Measurements from ENCODE around the gene RHBDD1. TPM values are rescaled to one million over a fixed set of nuclear protein-coding genes. Genes with fewer than 3 reads are reported as not detected.

The RHBDD1 gene
- total and polyA plus RNA-seq, 3 experiments from 2014 or later: 19.2 to 35.7 (median 32.8) TPM

- POLR2A ChIA-PET: no interaction called here
- H3K36me3 Mint-ChIP-seq: peaks cover 2 to 14% (median 12%) of the 10 kb centered on the region in 3 donors
- peak in 1 of 5 donors; percentile 30 for DNase-seq
Observed at GRCh38 chr2:226984750-226985582, 149.1 kb downstream of the RHBDD1 start.

DNA sequence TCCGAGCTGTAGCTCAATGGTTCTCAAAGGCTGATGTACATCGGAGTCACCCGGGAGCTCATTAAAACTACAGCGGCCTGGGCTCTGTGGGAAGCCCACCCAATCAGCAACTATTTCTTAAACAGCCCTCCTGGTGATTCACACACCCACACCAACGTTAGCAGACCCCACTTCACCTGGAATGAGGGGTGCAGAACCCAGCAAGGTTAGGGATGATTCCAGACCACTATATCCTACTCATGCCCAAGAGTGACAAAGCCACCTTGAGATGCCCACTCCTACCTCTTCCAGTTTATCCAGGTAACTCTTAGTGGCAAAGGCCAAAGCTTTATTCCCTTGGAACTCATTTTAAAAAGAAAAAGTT lies 149.7 kb downstream of the RHBDD1 start:
- H3K36me3 ChIP-seq (ENCODE audit: insufficient read depth, low read length): no peaks in the 10 kb centered on the region
- H3K4me3 ChIP-seq (ENCODE audit: low read length): no peak overlapping the region
- POLR2A ChIA-PET: no interaction called here
- Mint-ChIP-seq H3K4me3 (no peak overlapping the region), H3K9me3 (no peaks in the 10 kb centered on the region), H3K4me1 (peaks cover 4 to 26% (median 21%) of the 10 kb centered on the region in 3 donors), H3K36me3 (peaks cover 3 to 16% (median 16%) of the 10 kb centered on the region in 3 donors), H3K27ac (no peak overlapping the region), H3K27me3 (no peaks in the 10 kb centered on the region)
- H3K9me3 ChIP-seq (ENCODE audit: low read length): no peaks in the 10 kb centered on the region
- CTCF ChIA-PET: interaction anchor here (1.0 kb wide), 1 partner anchor 8 kb away, joined by 3 read pairs; no protein-coding TSS in a partner anchor
- H3K27me3 ChIP-seq (ENCODE audit: insufficient read depth, low read length, poor library complexity, severe bottlenecking): no peaks in the 10 kb centered on the region
- H3K27ac ChIP-seq (ENCODE audit: low read depth, low read length): no peak overlapping the region
- peaks cover 7% of the 10 kb centered on the region for H3K4me1 ChIP-seq (ENCODE audit: insufficient read depth, low read length)
- no peak for DNase-seq

More at GRCh38 chr2:226984750-226985582, 149.1 kb downstream of the RHBDD1 start:
- Histone ChIP-seq H3K27ac (ENCODE audit: low read depth, low read length) (no peak overlapping the region), H3K9me3 (ENCODE audit: low read length) (no peaks in the 10 kb centered on the region), H3K4me1 (ENCODE audit: insufficient read depth, low read length) (peaks cover 7% of the 10 kb centered on the region), H3K4me3 (ENCODE audit: low read length) (no peak overlapping the region), H3K36me3 (ENCODE audit: insufficient read depth, low read length) (no peaks in the 10 kb centered on the region), H3K27me3 (ENCODE audit: insufficient read depth, low read length, poor library complexity, severe bottlenecking) (no peaks in the 10 kb centered on the region)
- Mint-ChIP-seq H3K9me3 (no peaks in the 10 kb centered on the region), H3K4me3 (no peak overlapping the region), H3K27me3 (no peaks in the 10 kb centered on the region), H3K27ac (peak overlapping the region in 2 of 8 donors; percentile 13 to 21), H3K4me1 (peaks cover 4 to 26% (median 21%) of the 10 kb centered on the region in 3 donors)
- CTCF ChIA-PET: interaction anchor here (1.0 to 1.8 kb wide), 2 partner anchors 9 to 182 kb away, joined by 3 to 5 read pairs; no protein-coding TSS in a partner anchor

DNA sequence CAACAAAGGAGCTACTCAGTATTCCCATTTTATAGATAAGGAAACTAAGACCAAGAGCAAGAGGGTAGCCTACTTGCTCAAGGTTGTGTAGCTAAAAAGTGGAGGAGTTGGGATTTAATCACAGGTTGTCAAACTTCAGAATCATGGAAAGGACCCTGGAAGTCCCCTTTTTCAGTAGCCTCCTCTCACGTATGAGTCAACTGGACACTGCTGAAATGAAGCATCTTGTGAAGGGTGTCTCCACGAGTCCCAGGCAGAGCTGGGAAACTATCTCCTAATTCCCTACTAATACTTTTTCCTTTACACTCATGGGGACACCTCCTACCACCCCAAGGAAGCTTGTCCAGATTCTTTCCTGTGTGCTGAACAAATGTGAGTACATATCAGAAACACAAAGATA lies 155.8 kb downstream of the RHBDD1 start:
- H3K36me3 ChIP-seq (ENCODE audit: insufficient read depth, low read length): peaks cover 5% of the 10 kb centered on the region
- H3K27ac ChIP-seq (ENCODE audit: low read depth, low read length): no peak overlapping the region
- Mint-ChIP-seq H3K36me3 (peaks cover 33 to 52% (median 41%) of the 10 kb centered on the region in 3 donors), H3K4me1 (no peaks in the 10 kb centered on the region), H3K9me3 (no peaks in the 10 kb centered on the region), H3K27ac (no peak overlapping the region), H3K27me3 (no peaks in the 10 kb centered on the region), H3K4me3 (no peak overlapping the region)
- no peaks in the 10 kb centered on the region for H3K27me3 ChIP-seq (ENCODE audit: insufficient read depth, low read length, poor library complexity, severe bottlenecking)
- H3K9me3 ChIP-seq (ENCODE audit: low read length): no peaks in the 10 kb centered on the region
- no peak for DNase-seq
- H3K4me1 ChIP-seq (ENCODE audit: insufficient read depth, low read length): no peaks in the 10 kb centered on the region
- no peak overlapping the region for H3K4me3 ChIP-seq (ENCODE audit: low read length)
- ChIA-PET CTCF (no interaction called here), POLR2A (no interaction called here)

DNA sequence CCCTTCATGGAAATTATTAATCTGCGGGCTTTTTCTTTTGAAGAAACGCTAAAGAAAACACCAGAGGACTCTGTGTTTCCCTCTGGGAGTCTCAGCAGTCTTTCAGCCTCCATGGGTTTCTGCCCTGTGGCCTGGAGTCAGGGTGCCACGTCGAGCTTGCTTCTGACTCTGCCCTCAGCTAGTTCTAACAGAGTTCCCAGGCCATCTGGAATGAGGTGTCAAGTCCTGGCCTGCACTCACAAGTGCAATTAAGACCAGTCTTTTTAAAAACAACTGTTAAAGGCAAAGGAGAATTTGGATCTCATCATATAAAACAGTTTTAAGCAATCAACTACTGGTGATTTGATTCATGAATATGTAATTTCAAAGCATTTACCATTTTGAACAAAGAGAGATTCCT lies 157.3 kb downstream of the RHBDD1 start:
- H3K36me3 ChIP-seq (ENCODE audit: insufficient read depth, low read length): peaks cover 5% of the 10 kb centered on the region
- no peaks in the 10 kb centered on the region for H3K9me3 ChIP-seq (ENCODE audit: low read length)
- Mint-ChIP-seq H3K27ac (peak overlapping the region in 1 of 8 donors; percentile 48), H3K36me3 (peaks cover 38 to 54% (median 47%) of the 10 kb centered on the region in 3 donors), H3K4me3 (no peak overlapping the region), H3K4me1 (no peaks in the 10 kb centered on the region), H3K27me3 (no peaks in the 10 kb centered on the region), H3K9me3 (no peaks in the 10 kb centered on the region)
- no peaks in the 10 kb centered on the region for H3K27me3 ChIP-seq (ENCODE audit: insufficient read depth, low read length, poor library complexity, severe bottlenecking)
- H3K4me3 ChIP-seq (ENCODE audit: low read length): no peak overlapping the region
- H3K27ac ChIP-seq (ENCODE audit: low read depth, low read length): no peak overlapping the region
- DNase-seq: no peak
- ChIA-PET POLR2A (no interaction called here), CTCF (interaction anchor here (1.5 kb wide), 1 partner anchor 8 kb away, joined by 3 read pairs; no protein-coding TSS in a partner anchor)
- H3K4me1 ChIP-seq (ENCODE audit: insufficient read depth, low read length): no peaks in the 10 kb centered on the region

DNA sequence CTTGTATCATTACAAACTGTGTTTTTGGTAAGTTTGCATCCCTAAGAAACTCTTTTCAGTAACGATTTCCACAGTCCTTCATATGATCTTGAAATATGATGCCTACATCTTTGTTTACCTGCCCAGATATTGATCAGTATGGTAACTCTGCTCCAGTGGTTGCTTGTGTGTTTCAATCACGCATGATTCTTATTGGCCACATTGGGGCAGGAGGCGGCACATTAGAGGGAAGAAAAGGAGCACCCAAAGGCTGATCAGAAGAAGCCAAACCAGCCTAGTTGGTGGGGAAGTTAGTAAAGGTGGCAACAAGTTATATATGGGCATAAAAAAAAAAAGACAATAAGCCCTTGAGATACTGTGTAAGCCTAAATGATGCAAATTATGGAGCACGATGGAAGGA lies 158.9 kb downstream of the RHBDD1 start:
- Mint-ChIP-seq H3K4me3 (no peak overlapping the region), H3K27me3 (no peaks in the 10 kb centered on the region), H3K27ac (no peak overlapping the region), H3K36me3 (peaks cover 52 to 61% (median 57%) of the 10 kb centered on the region in 3 donors), H3K9me3 (no peaks in the 10 kb centered on the region), H3K4me1 (no peaks in the 10 kb centered on the region)
- Histone ChIP-seq H3K36me3 (ENCODE audit: insufficient read depth, low read length) (peaks cover 5% of the 10 kb centered on the region), H3K27me3 (ENCODE audit: insufficient read depth, low read length, poor library complexity, severe bottlenecking) (no peaks in the 10 kb centered on the region), H3K9me3 (ENCODE audit: low read length) (no peaks in the 10 kb centered on the region), H3K4me1 (ENCODE audit: insufficient read depth, low read length) (no peaks in the 10 kb centered on the region), H3K27ac (ENCODE audit: low read depth, low read length) (no peak overlapping the region), H3K4me3 (ENCODE audit: low read length) (no peak overlapping the region)
- ChIA-PET POLR2A (no interaction called here), CTCF (interaction anchor here (1.5 kb wide), 1 partner anchor 9 kb away, joined by 3 read pairs; no protein-coding TSS in a partner anchor)
- DNase-seq: no peak

DNA sequence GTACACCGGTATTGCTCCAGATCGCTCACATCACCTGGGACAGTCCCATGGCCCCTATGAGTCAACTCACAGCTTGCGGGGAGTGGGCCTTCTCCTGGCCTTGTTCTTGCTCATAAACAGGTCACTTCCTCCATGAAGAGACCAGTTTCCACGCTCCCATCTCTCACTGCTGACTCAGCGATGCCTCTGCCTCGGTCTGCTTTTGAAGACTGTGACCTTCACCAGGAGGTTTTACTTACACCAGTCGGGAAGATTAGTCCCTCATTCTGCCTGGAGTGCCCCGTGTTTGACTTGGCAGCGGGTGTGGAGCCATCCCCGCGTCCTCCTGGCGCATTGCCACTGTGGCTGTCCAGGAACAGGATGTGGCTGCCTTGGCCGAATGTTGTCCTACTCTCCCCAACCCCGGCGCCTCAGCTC lies 159.8 kb downstream of the RHBDD1 start:
- H3K27ac Mint-ChIP-seq: no peak overlapping the region
- no peaks in the 10 kb centered on the region for H3K27me3 Mint-ChIP-seq
- Histone ChIP-seq H3K4me1 (ENCODE audit: insufficient read depth, low read length) (no peaks in the 10 kb centered on the region), H3K4me3 (ENCODE audit: low read length) (no peak overlapping the region), H3K27ac (ENCODE audit: low read depth, low read length) (no peak overlapping the region), H3K36me3 (ENCODE audit: insufficient read depth, low read length) (peaks cover 5% of the 10 kb centered on the region), H3K27me3 (ENCODE audit: insufficient read depth, low read length, poor library complexity, severe bottlenecking) (no peaks in the 10 kb centered on the region), H3K9me3 (ENCODE audit: low read length) (no peaks in the 10 kb centered on the region)
- DNase-seq: no peak
- POLR2A ChIA-PET: no interaction called here
- peaks cover 58 to 65% (median 63%) of the 10 kb centered on the region in 3 donors for H3K36me3 Mint-ChIP-seq
- CTCF ChIA-PET: interaction anchor here (0.6 kb wide), 1 partner anchor 17 kb away, joined by 3 read pairs; no protein-coding TSS in a partner anchor
- H3K9me3 Mint-ChIP-seq: peaks cover 0 to 1% (median 0%) of the 10 kb centered on the region in 5 donors
- H3K4me3 Mint-ChIP-seq: no peak overlapping the region
- H3K4me1 Mint-ChIP-seq: no peaks in the 10 kb centered on the region

GRCh38 chr2:226999661-227000060 lies 163.8 kb downstream of the RHBDD1 start:
- Mint-ChIP-seq H3K4me1 (no peaks in the 10 kb centered on the region), H3K27ac (peak overlapping the region in 2 of 8 donors; percentile 5 to 17), H3K27me3 (no peaks in the 10 kb centered on the region), H3K4me3 (no peak overlapping the region), H3K36me3 (peaks cover 47 to 57% (median 47%) of the 10 kb centered on the region in 3 donors), H3K9me3 (peaks cover 0 to 2% (median 0%) of the 10 kb centered on the region in 5 donors)
- Histone ChIP-seq H3K4me3 (ENCODE audit: low read length) (no peak overlapping the region), H3K4me1 (ENCODE audit: insufficient read depth, low read length) (no peaks in the 10 kb centered on the region), H3K27me3 (ENCODE audit: insufficient read depth, low read length, poor library complexity, severe bottlenecking) (no peaks in the 10 kb centered on the region), H3K9me3 (ENCODE audit: low read length) (no peaks in the 10 kb centered on the region), H3K27ac (ENCODE audit: low read depth, low read length) (no peak overlapping the region), H3K36me3 (ENCODE audit: insufficient read depth, low read length) (peaks cover 5% of the 10 kb centered on the region)
- ChIA-PET POLR2A (no interaction called here), CTCF (no interaction called here)
- DNase-seq: no peak

- Mint-ChIP-seq H3K27me3 (no peaks in the 10 kb centered on the region), H3K27ac (peak overlapping the region in 1 of 8 donors; percentile 5), H3K36me3 (peaks cover 42 to 52% (median 43%) of the 10 kb centered on the region in 3 donors), H3K4me1 (no peaks in the 10 kb centered on the region), H3K9me3 (peaks cover 0 to 2% (median 0%) of the 10 kb centered on the region in 5 donors), H3K4me3 (no peak overlapping the region)
- H3K27me3 ChIP-seq (ENCODE audit: insufficient read depth, low read length, poor library complexity, severe bottlenecking): no peaks in the 10 kb centered on the region
- H3K36me3 ChIP-seq (ENCODE audit: insufficient read depth, low read length): peaks cover 5% of the 10 kb centered on the region
- no peak overlapping the region for H3K4me3 ChIP-seq (ENCODE audit: low read length)
- ChIA-PET POLR2A (no interaction called here), CTCF (no interaction called here)
- no peak for DNase-seq
- no peak overlapping the region for H3K27ac ChIP-seq (ENCODE audit: low read depth, low read length)
- no peaks in the 10 kb centered on the region for H3K9me3 ChIP-seq (ENCODE audit: low read length)
- H3K4me1 ChIP-seq (ENCODE audit: insufficient read depth, low read length): no peaks in the 10 kb centered on the region
Observed at GRCh38 chr2:227000123-227000522, 164.3 kb downstream of the RHBDD1 start.

Measured in CD8-positive, alpha-beta memory T cell (primary cell).